HCT116 (cell line): ENCODE results near the gene ECSCR. TPM values are rescaled to one million over a fixed set of nuclear protein-coding genes. Genes with fewer than 3 reads are reported as not detected.
A peak's percentile ranks its signal among the peaks of the same experiment; 100 is the strongest.
"Not testable (repeated sequence)": the region's sequence is repeated elsewhere in the genome, so short reads cannot be mapped to it uniquely, and the experiment has no call there.

ENCODE experiments used
- ATAC-seq: fragments of 200-7000 bp; cut with Tn5 transposase; 2 replicates; pipeline ENCODE4 v1.9.1; 2020; ENCODE audit warnings: mild to moderate bottlenecking, moderate library complexity
- BruUV-seq: library from RNA; stranded (reverse); fragments of 400-500 nt; replicated peaks from 2 replicates; lab custom pipeline; 2021; lab: Mats Ljungman, UMichigan
- CTCF ChIA-PET: fragments of 300-600 bp; sonication (Branson Sonifier 250); formaldehyde crosslinking; loops from one replicate; lab custom pipeline; 2021; ENCODE audit warnings: antibody characterized with exemption; lab: Charles Lee
- POLR2A ChIA-PET: fragments of 300-600, 350-600 bp; sonication (Branson Sonifier 250); formaldehyde crosslinking; loops from one replicate; lab custom pipeline; 2021; ENCODE audit warnings: antibody characterized with exemption; lab: Charles Lee
- RAD21 ChIA-PET, 2 experiments: fragments of 300-600 bp; sonication (Branson Sonifier 250); formaldehyde crosslinking; loops; one replicate each; lab custom pipeline; 2023; ENCODE audit warnings: low total read pairs in 2 of 2; ENCODE audit not compliant: uncharacterized antibody in 2 of 2, unreplicated experiment in 2 of 2, low non-redundant PET in 1 of 2; lab: Charles Lee
- DNase-seq: peaks from one replicate; pipeline ENCODE4 v3.0.0-alpha.2; 2010; ENCODE audit warnings: low read depth, low spot score
- H2AFZ ChIP-seq: fragments of 200-600 bp; shearing (Covaris generic), sonication (generic); 2 replicates; pipeline ENCODE4 v1.6.1; 2017; ENCODE audit warnings: low read depth, mixed run types, mixed read lengths, antibody characterized with exemption, low read length; ENCODE audit not compliant: poor library complexity, severe bottlenecking
- H3K27ac ChIP-seq: 2 replicates; pipeline ENCODE4 v1.5.1; 2012; ENCODE audit warnings: low read depth, low read length
- H3K27me3 ChIP-seq: fragments of 200-600 bp; sonication (generic); 2 replicates; pipeline ENCODE4 v1.6.1; 2016; ENCODE audit warnings: mixed run types, low read length, mixed read lengths; ENCODE audit not compliant: insufficient read depth
- H3K36me3 ChIP-seq, 2 experiments: fragments of 200-500 bp in 1 of 2; fragments of 200-600 bp in 1 of 2; sonication (Bioruptor generic) in 1 of 2; sonication (generic) in 1 of 2; 2 replicates each; pipeline versions ENCODE4 v1.5.1 to v1.6.1; 2014 to 2016; ENCODE audit warnings: low read length in 2 of 2, inconsistent platforms in 1 of 2, mixed read lengths in 1 of 2, mixed run types in 1 of 2; ENCODE audit not compliant: insufficient read depth in 2 of 2, control insufficient read depth in 1 of 2
- H3K4me1 ChIP-seq, 2 experiments: fragments of 200-600 bp in 1 of 2; sonication (generic) in 1 of 2; 2 replicates each; pipeline versions ENCODE4 v1.5.1 to v1.6.1; 2012 to 2017; ENCODE audit warnings: low read length in 2 of 2, inconsistent platforms in 1 of 2, mild to moderate bottlenecking in 1 of 2, mixed read lengths in 1 of 2, mixed run types in 1 of 2, moderate library complexity in 1 of 2; ENCODE audit not compliant: insufficient read depth in 2 of 2, control insufficient read depth in 1 of 2
- H3K4me2 ChIP-seq: fragments of 200-600 bp; sonication (generic); 2 replicates; pipeline ENCODE4 v1.6.1; 2017; ENCODE audit warnings: mixed run types, low read length, mixed read lengths
- H3K4me3 ChIP-seq, 2 experiments: fragments of 200-600 bp in 1 of 2; sonication (generic) in 1 of 2; replicated peaks in 1 of 2; 2 replicates each; pipeline ENCODE4 v1.5.1; 2011 to 2016; ENCODE audit warnings: low read length in 2 of 2, control low read depth in 1 of 2, low read depth in 1 of 2, mild to moderate bottlenecking in 1 of 2, mixed read lengths in 1 of 2, mixed run types in 1 of 2
- H3K79me2 ChIP-seq: fragments of 200-600 bp; sonication (generic); 2 replicates; pipeline ENCODE4 v1.6.1; 2017; ENCODE audit warnings: mild to moderate bottlenecking, mixed run types, low read length, moderate library complexity, mixed read lengths; ENCODE audit not compliant: insufficient read depth
- H3K9ac ChIP-seq: fragments of 200-600 bp; sonication (generic); 2 replicates; pipeline ENCODE4 v1.6.1; 2016; ENCODE audit warnings: low read length, mixed read lengths
- H3K9me2 ChIP-seq: fragments of 200-600 bp; sonication (generic), shearing (Covaris generic); 2 replicates; pipeline ENCODE4 v1.6.1; 2017; ENCODE audit warnings: mixed run types, mild to moderate bottlenecking, moderate library complexity; ENCODE audit not compliant: insufficient read depth
- H3K9me3 ChIP-seq, 2 experiments: fragments of 200-500 bp in 1 of 2; fragments of 200-600 bp in 1 of 2; sonication (Bioruptor generic) in 1 of 2; sonication (generic) in 1 of 2; 2 replicates each; pipeline ENCODE4 v1.6.1; 2014 to 2017; ENCODE audit warnings: low read length in 2 of 2, mixed read lengths in 2 of 2, inconsistent platforms in 1 of 2, low read depth in 1 of 2, mild to moderate bottlenecking in 1 of 2, mixed run types in 1 of 2, moderate library complexity in 1 of 2; ENCODE audit not compliant: control insufficient read depth in 1 of 2, insufficient read depth in 1 of 2
- H4K20me1 ChIP-seq: fragments of 200-600 bp; sonication (generic), shearing (Covaris generic); 2 replicates; pipeline ENCODE4 v1.6.1; 2017; ENCODE audit warnings: mixed run types, mild to moderate bottlenecking, moderate library complexity; ENCODE audit not compliant: insufficient read depth
- CEBPB ChIP-seq: IDR thresholded peaks from 2 replicates; pipeline ENCODE4 v1.6.1; 2012; ENCODE audit warnings: low read depth
- CTCF ChIP-seq, 3 experiments: fragments of 200-600 bp in 1 of 3; sonication (generic) in 1 of 3; IDR thresholded peaks in 2 of 3; conservative IDR thresholded peaks in 1 of 3; 2 replicates each; pipeline ENCODE4 v1.5.1; 2012 to 2017; ENCODE audit warnings: low read depth in 2 of 3, low read length in 2 of 3, antibody characterized with exemption in 1 of 3, borderline replicate concordance in 1 of 3, control low read depth in 1 of 3, mild to moderate bottlenecking in 1 of 3, mixed read lengths in 1 of 3, mixed run types in 1 of 3, moderate library complexity in 1 of 3; ENCODE audit not compliant: insufficient read depth in 1 of 3
- ELF1 ChIP-seq: IDR thresholded peaks from 2 replicates; pipeline ENCODE4 v1.6.1; 2012; ENCODE audit warnings: low read depth, borderline replicate concordance
- EZH2 ChIP-seq: fragments of 200-600 bp; sonication (generic); IDR thresholded peaks from 2 replicates; pipeline ENCODE4 v1.6.1; 2017; ENCODE audit warnings: antibody characterized with exemption, mixed run types
- FOSL1 ChIP-seq: IDR thresholded peaks from 2 replicates; pipeline ENCODE4 v1.6.1; 2012; ENCODE audit warnings: low read depth
- JUND ChIP-seq: IDR thresholded peaks from 2 replicates; pipeline ENCODE4 v1.6.1; 2012
- MAX ChIP-seq: IDR thresholded peaks from 2 replicates; pipeline ENCODE4 v1.6.1; 2012
- POLR2A ChIP-seq: IDR thresholded peaks from 2 replicates; pipeline ENCODE4 v1.7.0; 2011; ENCODE audit warnings: borderline replicate concordance; ENCODE audit not compliant: insufficient read depth, insufficient read length; ENCODE audit errors: extremely low read depth
- RAD21 ChIP-seq: IDR thresholded peaks from 2 replicates; pipeline ENCODE4 v1.6.1; 2012; ENCODE audit warnings: low read depth, mild to moderate bottlenecking
- SIN3A ChIP-seq: IDR thresholded peaks from 2 replicates; pipeline ENCODE4 v1.6.1; 2012; ENCODE audit warnings: low read depth
- SRF ChIP-seq: IDR thresholded peaks from 2 replicates; pipeline ENCODE4 v1.6.1; 2012; ENCODE audit warnings: low read depth
- ZBTB33 ChIP-seq: IDR thresholded peaks from 2 replicates; pipeline ENCODE4 v1.6.1; 2011; ENCODE audit warnings: mild to moderate bottlenecking, low read length, moderate library complexity; ENCODE audit not compliant: insufficient replicate concordance; ENCODE audit errors: extremely low read depth
- intact Hi-C: fragments of 100-400 bp; cut with micrococcal nuclease; formaldehyde crosslinking; loops from 2 replicates; pipeline ENCODE4 v1.10.0; 2022
- total RNA-seq: library from RNA; stranded (reverse); gene quantifications from one replicate; pipeline ENCODE4 v1.2.1, GENCODE V29; 2021; ENCODE audit not compliant: unreplicated experiment

ECSCR gene
- total RNA-seq, 1 experiment from 2014 or later: not detected

GRCh38 chr5:139443831-139444453 lies 18.6 kb downstream of the ECSCR start:
- Histone ChIP-seq H3K9ac (0 out of 2 replicates have a peak overlapping the region, but pooled peaks have one; percentile 6), H3K79me2 (no peaks in the 10 kb centered on the region), H4K20me1 (no peaks in the 10 kb centered on the region), H3K4me1 (peaks cover 2 to 19% of the 10 kb centered on the region in 2 experiments; a peak in 3 of 4 replicates), H3K9me2 (no peaks in the 10 kb centered on the region), H3K27me3 (no peaks in the 10 kb centered on the region), H3K27ac (no peak overlapping the region), H2AFZ (no peak overlapping the region), H3K36me3 (no peaks in the 10 kb centered on the region), H3K4me3 (no peak overlapping the region), H3K4me2 (peak overlapping the region; percentile 31), H3K9me3 (no peaks in the 10 kb centered on the region)
- RAD21 ChIA-PET: no interaction called here
- TF ChIP-seq SRF (no peak), CTCF (IDR thresholded peaks at IDR 0.05 in 2 of 3, conservative IDR thresholded peaks at IDR 0.05 in 1 of 3; ENCODE audit: borderline replicate concordance in 1 of 3, insufficient read depth in 1 of 3, low read depth in 2 of 3, low read length in 2 of 3) (no peak), MAX (no peak), RAD21 (no peak), FOSL1 (no peak), ZBTB33 (no peak), SIN3A (no peak), ELF1 (no peak), JUND (no peak), CEBPB (no peak), EZH2 (no peak), POLR2A (no peak)
- no peak for ATAC-seq
- POLR2A ChIA-PET: no interaction called here
- intact Hi-C loops: no loop called here
- BruUV-seq: no TSS peak
- CTCF ChIA-PET: no interaction called here
- no peak for DNase-seq

GRCh38 chr5:139440416-139440815 lies 22.1 kb downstream of the ECSCR start:
- H3K79me2 ChIP-seq, H3K4me2 ChIP-seq, intact Hi-C loops, POLR2A ChIA-PET, H2AFZ ChIP-seq, ATAC-seq, H3K27me3 ChIP-seq, H3K9me2 ChIP-seq, H3K27ac ChIP-seq, BruUV-seq, DNase-seq, CTCF ChIA-PET, H3K9ac ChIP-seq, RAD21 ChIA-PET, H4K20me1 ChIP-seq, H3K4me3 ChIP-seq, H3K9me3 ChIP-seq, H3K36me3 ChIP-seq: not testable (repeated sequence)
- H3K4me1 ChIP-seq: peaks cover 2 to 26% of the 10 kb centered on the region in 2 experiments; a peak in 3 of 4 replicates
